HG03097 (cell line): Measurements from ENCODE around the gene ZNF579.

Experiments used
- ATAC-seq: cut with Tn5 transposase; IDR thresholded peaks from one replicate; pipeline ENCODE4 v1.9.1; 2021; ENCODE audit not compliant: unreplicated experiment, low FRiP score

The ZNF579 gene

DNA sequence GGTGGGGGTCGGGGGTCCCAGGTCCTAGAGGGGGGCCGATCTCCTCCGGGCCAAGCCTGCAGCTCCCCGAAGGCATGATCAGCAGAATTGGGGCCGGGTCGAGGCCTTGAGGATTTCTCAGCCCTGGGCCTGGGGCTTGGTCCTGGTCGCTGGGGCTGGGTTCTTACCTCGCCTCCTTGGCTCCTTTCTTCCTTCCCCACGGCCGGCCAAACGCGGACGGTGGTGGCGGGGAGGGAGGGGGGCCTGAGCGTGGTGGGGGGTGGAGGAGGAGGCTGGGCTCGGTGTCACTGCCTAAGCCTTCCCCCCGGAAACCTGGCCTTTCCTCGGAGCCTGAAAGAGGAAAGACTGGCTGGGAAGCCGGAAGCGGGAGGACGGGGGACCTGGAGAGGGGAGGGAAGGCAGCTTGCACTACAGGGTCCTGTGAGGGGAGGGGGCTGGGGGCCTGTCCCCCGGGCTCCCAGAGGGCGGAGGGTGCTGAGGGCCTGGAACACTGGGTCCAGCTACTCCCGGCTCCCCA, at the start of gene ZNF579:
ZNF579 (minus strand) TSS at position 221 of the 517 bp plus-strand sequence. CDS start 1,209 bp downstream, outside the sequence.
- ATAC-seq = no peak

DNA sequence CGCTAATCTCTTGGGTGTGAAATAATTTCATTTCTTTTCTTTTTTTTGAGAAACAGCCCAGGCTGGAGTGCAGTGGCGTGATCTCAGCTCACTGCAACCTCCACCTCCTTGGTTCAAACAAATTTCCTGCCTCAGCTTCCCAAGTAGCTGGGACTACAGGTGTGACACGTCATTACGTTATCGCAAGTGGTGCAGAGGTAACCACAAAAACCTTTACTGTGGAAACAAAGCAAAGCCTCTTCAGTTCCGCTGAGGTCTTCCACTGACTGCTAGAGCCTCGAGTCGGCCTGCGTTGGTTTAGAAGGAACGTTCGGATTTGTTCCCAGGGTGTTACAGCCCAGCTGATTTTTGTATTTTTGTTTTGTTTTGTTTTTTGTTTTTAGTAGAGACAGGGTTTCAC, 45.7 kb upstream of the ZNF579 start:
- no peak for ATAC-seq

DNA sequence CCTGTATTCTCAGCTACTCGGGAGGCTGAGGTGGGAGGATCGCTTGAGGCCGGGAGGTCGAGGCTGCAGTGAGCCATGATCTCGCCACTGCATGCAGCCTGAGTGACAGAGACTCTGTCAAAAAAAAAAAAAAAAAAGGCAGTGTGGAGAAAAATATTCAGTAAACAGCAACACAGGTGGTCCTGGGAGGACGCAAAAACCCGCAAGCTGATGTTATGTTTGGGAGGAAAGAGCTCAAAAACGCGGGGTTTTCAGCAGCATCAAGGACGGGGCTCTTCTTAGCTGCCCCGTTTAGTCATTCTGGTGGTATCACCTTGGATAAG, 44.3 kb upstream of the ZNF579 start:
- ATAC-seq = no peak

DNA sequence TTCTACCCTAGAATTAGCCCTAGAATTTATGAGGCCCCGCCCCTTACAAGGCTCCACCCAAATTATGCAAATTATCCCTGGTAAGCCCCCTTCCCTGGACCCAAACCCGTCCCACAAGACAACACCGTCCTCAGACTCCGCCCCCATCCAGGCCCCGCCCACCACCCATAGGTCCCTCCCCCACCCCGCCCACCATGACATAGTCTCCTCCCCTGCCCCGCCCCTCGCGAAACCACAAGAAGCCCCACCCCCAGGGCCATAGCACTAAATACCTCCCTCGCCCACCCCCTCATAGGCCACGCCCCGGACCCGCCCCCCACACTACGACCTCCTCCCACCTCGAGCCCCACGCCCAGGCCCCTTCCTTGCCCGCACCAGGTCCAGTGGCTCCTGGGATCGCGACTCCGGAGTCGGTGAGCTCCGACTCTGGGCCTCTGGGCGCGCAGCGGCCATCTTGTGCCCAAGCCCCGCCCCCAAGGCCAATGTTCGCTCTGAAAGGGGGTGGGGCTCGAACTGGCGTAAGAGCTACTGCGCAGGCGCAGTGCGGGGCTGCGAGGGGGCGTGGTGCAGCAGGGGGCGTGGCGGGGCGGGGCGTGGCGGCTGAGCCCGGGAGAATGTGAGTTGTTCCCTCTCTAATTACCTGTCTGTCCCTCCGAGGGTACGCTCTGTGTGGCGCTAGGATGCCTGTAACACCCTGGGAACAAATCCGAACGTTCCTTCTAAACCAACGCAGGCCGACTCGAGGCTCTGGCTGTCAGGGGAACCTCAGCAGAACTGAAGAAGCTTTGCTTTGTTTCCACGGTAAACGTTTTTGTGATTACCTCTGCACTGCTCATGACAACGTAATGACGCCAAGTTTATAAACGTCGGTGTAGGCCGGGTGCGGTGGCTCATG, 43.7 kb upstream of the ZNF579 start, which contains the start of gene ZNF784:
ZNF784 (minus strand) TSS at position 458 of the 895 bp plus-strand sequence; CDS start at position 453, 5 bp downstream.
- peak; percentile 54 for ATAC-seq

DNA sequence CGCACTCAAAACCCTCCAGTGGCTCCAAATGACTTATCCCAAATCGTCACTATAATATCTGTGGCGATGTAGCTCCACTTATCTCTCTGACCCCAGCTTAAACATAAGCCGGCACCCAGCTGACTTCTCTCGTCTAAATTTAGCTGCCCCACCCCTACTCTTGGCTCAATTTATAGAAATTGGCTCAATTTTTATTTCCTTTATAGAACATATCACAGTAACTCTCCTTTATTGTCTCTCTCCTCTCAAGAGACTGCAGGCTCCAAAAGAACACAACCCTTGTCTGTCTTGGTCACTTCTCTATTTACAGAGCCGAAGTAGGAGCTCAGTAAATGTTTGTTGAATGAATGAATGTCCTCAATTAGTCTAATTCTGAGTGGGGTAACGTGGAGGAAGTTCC, 42.9 kb upstream of the ZNF579 start:
- no peak for ATAC-seq

DNA sequence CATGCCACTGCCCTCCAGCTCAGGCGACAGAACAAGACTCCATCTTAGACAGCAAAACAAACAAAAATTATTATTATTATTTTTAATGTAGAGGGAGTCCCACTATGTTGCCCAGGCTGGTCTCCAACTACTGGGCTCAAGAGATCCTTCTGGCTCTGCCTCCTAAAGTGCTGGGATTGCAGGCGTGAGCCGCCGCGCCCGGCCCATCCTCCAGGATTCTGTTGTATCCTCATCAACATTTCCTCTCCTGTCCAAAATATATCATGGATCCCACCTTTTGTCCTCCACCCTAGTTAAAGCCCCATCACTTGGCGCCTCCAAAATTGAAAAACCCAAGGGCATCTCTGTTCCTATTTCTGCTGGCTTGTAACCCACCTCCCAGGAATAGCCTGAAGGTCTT, 42.5 kb upstream of the ZNF579 start:
- ATAC-seq = no peak

- no peak for ATAC-seq
Observed at GRCh38 chr19:55622242-55622969, 41.8 kb upstream of the ZNF579 start.

DNA sequence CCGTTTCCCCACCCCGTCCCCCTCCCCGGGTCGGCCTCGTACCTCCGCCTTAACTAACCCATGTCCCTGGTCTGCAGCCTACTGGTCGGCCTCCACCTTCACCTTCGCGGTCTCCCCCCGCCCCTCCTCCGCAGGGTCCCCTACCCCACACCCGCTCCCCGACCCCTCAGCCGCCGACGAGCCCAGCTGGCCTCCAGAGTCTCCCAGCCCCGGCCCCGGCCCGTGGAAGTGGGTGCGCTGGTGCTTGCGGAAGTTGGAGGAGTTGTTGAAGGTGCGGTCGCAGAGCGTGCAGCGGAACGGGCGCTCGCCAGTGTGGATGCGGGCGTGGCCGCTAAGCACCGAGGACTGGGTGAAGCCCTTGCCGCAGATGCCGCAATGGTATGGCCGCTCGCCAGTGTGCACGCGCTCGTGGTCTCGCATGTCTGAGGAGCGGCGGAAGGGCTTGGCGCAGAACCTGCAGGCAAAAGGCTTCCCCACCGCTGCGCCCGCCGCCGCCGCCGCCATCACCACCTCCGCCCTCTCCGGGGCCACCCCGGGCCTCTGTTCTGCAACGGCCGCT, 41.1 kb upstream of the ZNF579 start:
- ATAC-seq = no peak

GRCh38 chr19:55621205-55621672, 40.6 kb upstream of the ZNF579 start:
- ATAC-seq = no peak

DNA sequence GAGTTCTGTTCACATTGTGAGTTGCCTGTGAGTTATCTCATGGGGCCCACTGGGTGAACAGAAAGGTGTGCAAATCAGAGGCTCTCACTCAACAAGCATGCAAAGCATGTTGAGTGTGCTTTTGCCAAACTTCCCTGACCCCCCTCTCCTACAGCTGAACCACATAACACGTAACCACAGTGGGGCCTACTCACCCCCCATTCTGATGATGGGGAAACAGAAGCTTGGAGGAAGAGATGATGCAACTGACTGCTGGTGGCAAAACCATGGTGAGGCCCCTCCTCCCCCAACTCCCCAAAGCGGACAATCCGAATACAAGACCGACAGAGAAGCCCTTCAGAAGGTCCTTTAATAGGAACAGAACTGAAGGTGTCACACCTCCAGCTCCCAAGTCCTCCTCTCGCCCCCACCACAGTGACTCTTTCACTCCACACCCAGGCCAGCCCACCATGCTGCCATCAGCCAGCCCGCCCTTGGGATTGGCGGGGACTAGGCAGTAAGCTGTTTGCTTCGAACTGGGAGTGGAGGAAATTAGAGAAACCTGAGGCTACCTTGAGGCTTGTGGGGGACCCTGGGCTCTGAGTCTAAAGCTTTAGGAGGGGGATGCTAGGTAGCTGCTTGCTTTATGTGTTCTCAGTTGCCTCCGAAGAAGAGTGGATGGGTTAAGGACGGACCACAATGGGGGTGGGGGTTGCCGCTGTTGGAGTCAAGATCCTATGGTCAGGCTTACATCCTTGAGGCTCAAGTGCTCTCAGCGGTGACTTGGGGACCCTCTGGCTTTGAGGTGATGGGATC, 40.0 kb upstream of the ZNF579 start:
- ATAC-seq = no peak

- ATAC-seq = no peak
Observed at GRCh38 chr19:55619286-55619685, 38.6 kb upstream of the ZNF579 start.

DNA sequence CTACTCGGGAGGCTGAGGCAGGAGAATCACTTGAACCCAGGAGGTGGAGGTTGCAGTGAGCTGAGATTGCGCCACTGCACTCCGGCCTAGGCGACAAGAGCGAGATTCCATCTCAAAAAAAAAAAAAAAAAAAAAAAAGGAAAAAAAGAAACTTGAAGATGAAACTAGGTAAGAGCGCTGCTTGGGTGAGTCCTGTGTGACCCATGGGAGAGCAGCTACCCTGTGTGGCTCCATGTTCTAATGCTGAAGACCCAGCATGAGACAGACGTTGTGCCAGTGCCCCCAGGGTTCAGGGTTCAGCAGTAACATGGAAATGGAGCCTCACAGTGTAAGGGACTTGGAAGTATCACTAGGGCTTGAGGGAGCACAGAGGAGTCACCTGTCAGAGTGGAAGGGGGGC, 37.8 kb upstream of the ZNF579 start:
- no peak for ATAC-seq

- ATAC-seq = no peak
Observed at GRCh38 chr19:55617426-55617825, 36.8 kb upstream of the ZNF579 start.

GRCh38 chr19:55616395-55616875, 35.8 kb upstream of the ZNF579 start:
- ATAC-seq = no peak

DNA sequence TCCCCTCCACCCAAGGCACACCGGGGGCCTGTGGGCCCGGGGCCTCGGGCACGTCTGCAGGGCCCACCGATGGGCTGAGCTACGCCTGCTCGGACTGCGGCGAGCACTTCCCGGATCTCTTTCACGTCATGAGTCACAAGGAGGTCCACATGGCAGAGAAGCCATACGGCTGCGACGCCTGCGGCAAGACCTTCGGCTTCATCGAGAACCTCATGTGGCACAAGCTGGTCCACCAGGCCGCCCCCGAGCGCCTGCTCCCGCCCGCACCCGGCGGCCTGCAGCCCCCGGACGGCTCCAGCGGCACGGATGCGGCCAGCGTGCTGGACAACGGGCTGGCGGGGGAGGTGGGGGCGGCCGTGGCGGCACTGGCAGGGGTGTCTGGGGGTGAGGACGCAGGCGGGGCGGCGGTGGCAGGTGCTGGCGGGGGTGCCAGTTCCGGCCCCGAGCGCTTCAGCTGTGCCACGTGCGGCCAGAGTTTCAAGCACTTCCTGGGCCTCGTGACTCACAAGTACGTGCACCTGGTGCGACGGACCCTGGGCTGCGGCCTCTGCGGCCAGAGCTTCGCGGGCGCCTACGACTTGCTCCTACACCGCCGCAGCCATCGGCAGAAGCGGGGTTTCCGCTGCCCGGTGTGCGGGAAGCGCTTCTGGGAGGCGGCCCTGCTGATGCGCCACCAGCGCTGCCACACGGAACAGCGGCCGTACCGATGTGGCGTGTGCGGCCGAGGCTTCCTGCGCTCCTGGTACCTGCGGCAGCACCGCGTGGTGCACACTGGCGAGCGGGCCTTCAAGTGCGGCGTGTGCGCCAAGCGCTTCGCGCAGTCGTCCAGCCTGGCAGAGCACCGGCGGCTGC, 35.1 kb upstream of the ZNF579 start:
- ATAC-seq = no peak

DNA sequence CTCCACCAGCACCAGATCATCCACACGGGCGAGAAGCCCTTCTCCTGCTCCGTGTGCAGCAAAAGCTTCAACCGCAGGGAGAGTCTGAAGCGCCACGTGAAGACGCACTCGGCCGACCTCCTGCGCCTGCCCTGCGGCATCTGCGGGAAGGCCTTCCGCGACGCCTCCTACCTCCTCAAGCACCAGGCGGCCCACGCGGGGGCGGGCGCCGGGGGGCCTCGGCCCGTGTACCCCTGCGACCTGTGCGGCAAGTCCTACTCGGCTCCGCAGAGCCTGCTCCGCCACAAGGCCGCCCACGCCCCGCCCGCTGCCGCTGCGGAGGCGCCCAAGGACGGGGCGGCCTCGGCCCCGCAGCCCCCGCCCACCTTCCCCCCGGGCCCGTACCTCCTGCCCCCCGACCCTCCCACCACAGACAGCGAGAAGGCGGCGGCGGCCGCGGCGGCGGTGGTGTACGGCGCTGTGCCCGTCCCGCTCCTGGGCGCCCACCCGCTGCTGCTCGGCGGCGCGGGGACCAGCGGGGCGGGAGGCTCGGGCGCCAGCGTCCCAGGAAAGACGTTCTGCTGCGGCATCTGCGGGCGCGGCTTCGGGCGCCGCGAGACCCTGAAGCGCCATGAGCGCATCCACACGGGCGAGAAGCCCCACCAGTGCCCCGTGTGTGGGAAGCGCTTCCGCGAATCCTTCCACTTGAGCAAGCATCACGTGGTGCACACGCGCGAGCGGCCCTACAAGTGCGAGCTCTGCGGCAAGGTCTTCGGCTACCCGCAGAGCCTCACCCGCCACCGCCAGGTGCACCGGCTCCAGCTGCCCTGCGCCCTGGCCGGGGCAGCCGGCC, 34.3 kb upstream of the ZNF579 start:
- ATAC-seq = no peak

GRCh38 chr19:55613930-55614710, 33.5 kb upstream of the ZNF579 start:
- no peak for ATAC-seq

- no peak for ATAC-seq
Observed at GRCh38 chr19:55613396-55613795, 32.7 kb upstream of the ZNF579 start.
